Hepatocyte (in vitro differentiated cells): ENCODE results near the gene STRA8. TPM values are rescaled to one million over a fixed set of nuclear protein-coding genes. Genes with fewer than 3 reads are reported as not detected.

Source experiments
- DNase-seq: peaks from one replicate; pipeline ENCODE4 v3.0.0-alpha.2; 2016; ENCODE audit warnings: low spot score
- H2AFZ ChIP-seq: fragments of 200-600 bp; sonication (generic); 2 replicates; pipeline ENCODE4 v1.6.0; 2016; ENCODE audit warnings: antibody characterized with exemption, mild to moderate bottlenecking
- H3K27ac ChIP-seq: fragments of 200-600 bp; sonication (generic); 2 replicates; pipeline ENCODE4 v1.5.1; 2016; ENCODE audit warnings: mild to moderate bottlenecking
- H3K27me3 ChIP-seq: fragments of 200-600 bp; sonication (generic); 2 replicates; pipeline ENCODE4 v1.6.1; 2016
- H3K36me3 ChIP-seq: fragments of 200-600 bp; sonication (generic); replicated peaks from 2 replicates; pipeline ENCODE4 v1.5.1; 2016; ENCODE audit warnings: low read depth; ENCODE audit not compliant: insufficient read depth
- H3K4me1 ChIP-seq: fragments of 200-600 bp; sonication (generic); 2 replicates; pipeline ENCODE4 v1.5.1; 2016; ENCODE audit warnings: mild to moderate bottlenecking, moderate library complexity; ENCODE audit not compliant: insufficient read depth
- H3K4me2 ChIP-seq: fragments of 200-600 bp; sonication (generic); 2 replicates; pipeline ENCODE4 v1.6.0; 2016
- H3K4me3 ChIP-seq: fragments of 200-600 bp; sonication (generic); 2 replicates; pipeline ENCODE4 v1.5.1; 2016; ENCODE audit warnings: mild to moderate bottlenecking
- H3K79me2 ChIP-seq: fragments of 200-600 bp; sonication (generic); 2 replicates; pipeline ENCODE4 v1.6.0; 2017; ENCODE audit warnings: mild to moderate bottlenecking
- H3K9me2 ChIP-seq: fragments of 200-600 bp; sonication (generic); replicated peaks from 2 replicates; pipeline ENCODE4 v1.6.0; 2017; ENCODE audit warnings: mild to moderate bottlenecking; ENCODE audit not compliant: insufficient read depth
- H3K9me3 ChIP-seq: fragments of 200-600 bp; sonication (generic); 2 replicates; pipeline ENCODE4 v1.5.1; 2016; ENCODE audit warnings: low read depth, mild to moderate bottlenecking
- H4K20me1 ChIP-seq: fragments of 200-600 bp; sonication (generic); 2 replicates; pipeline ENCODE4 v1.6.0; 2016; ENCODE audit warnings: mild to moderate bottlenecking; ENCODE audit not compliant: insufficient read depth, poor library complexity, severe bottlenecking
- CTCF ChIP-seq: fragments of 200-600 bp; sonication (generic); IDR thresholded peaks from 2 replicates; pipeline ENCODE4 v1.5.1; 2016; ENCODE audit warnings: antibody characterized with exemption, mild to moderate bottlenecking; ENCODE audit not compliant: poor library complexity
- EZH2 ChIP-seq: fragments of 200-600 bp; sonication (generic); IDR thresholded peaks from 2 replicates; pipeline ENCODE4 v1.6.1; 2016; ENCODE audit warnings: antibody characterized with exemption, mild to moderate bottlenecking, borderline replicate concordance
- EZH2phosphoT487 ChIP-seq: fragments of 200-600 bp; sonication (generic); IDR thresholded peaks from one replicate; pipeline ENCODE4 v1.6.1; 2018; ENCODE audit warnings: antibody characterized with exemption, mild to moderate bottlenecking, low read depth, moderate library complexity; ENCODE audit not compliant: unreplicated experiment, severe bottlenecking
- WGBS: methylation state at CpG from one replicate; pipeline ENCODE4 v1.1.6; 2016; ENCODE audit warnings: low lambda C conversion rate; ENCODE audit errors: missing lambda C conversion rate; 5-methylcytosine and 5-hydroxymethylcytosine counted together
- polyA plus RNA-seq: library from polyadenylated mRNA; unstranded; fragments of >200 nt; fragmentation: Nextera tagmentation; extraction: Ambion mirVana; gene quantifications from 2 replicates; pipeline ENCODE4 v1.2.1, GENCODE V29; 2016
- total RNA-seq: library from RNA; depleted of rRNA; stranded (reverse); fragments of >200 nt; gene quantifications from 2 replicates; pipeline ENCODE4 v1.2.3, GENCODE V29; 2014

Gene STRA8
- total and polyA plus RNA-seq, 2 experiments from 2014 or later, result not detected

- no peak overlapping the region for H2AFZ ChIP-seq
- TF ChIP-seq EZH2 (no peak), CTCF (no peak), EZH2phosphoT487 (no peak)
- no peak for DNase-seq
- H3K4me2 ChIP-seq, result no peak overlapping the region
- H3K9me2 ChIP-seq, result no peaks in the 10 kb centered on the region
- WGBS, result 81% methylated on average over 8 of the region's 10 CpGs
- no peaks in the 10 kb centered on the region for H3K27me3 ChIP-seq
- H3K36me3 ChIP-seq, result no peaks in the 10 kb centered on the region
- H3K79me2 ChIP-seq, result no peaks in the 10 kb centered on the region
- H3K4me1 ChIP-seq, result no peaks in the 10 kb centered on the region
- H3K27ac ChIP-seq, result no peak overlapping the region
- H4K20me1 ChIP-seq, result no peaks in the 10 kb centered on the region
- H3K9me3 ChIP-seq, result no peaks in the 10 kb centered on the region
- no peak overlapping the region for H3K4me3 ChIP-seq
Observed at GRCh38 chr7:135193615-135194081, 40.0 kb upstream of the STRA8 start.

- no peak overlapping the region for H3K4me3 ChIP-seq
- DNase-seq, result no peak
- no peaks in the 10 kb centered on the region for H3K27me3 ChIP-seq
- no peak overlapping the region for H2AFZ ChIP-seq
- H3K79me2 ChIP-seq, result no peaks in the 10 kb centered on the region
- H3K9me3 ChIP-seq, result no peaks in the 10 kb centered on the region
- no peaks in the 10 kb centered on the region for H3K9me2 ChIP-seq
- WGBS, result 95% methylated on average over 12 of the region's 12 CpGs
- TF ChIP-seq EZH2 (no peak), EZH2phosphoT487 (no peak), CTCF (no peak)
- H3K4me2 ChIP-seq, result no peak overlapping the region
- H3K36me3 ChIP-seq, result no peaks in the 10 kb centered on the region
- H4K20me1 ChIP-seq, result no peaks in the 10 kb centered on the region
- H3K27ac ChIP-seq, result no peak overlapping the region
- H3K4me1 ChIP-seq, result no peaks in the 10 kb centered on the region
Observed at GRCh38 chr7:135194494-135195095, 39.0 kb upstream of the STRA8 start.

- Histone ChIP-seq H3K27me3 (no peaks in the 10 kb centered on the region), H4K20me1 (no peaks in the 10 kb centered on the region), H3K4me2 (no peak overlapping the region)
Observed at GRCh38 chr7:135195156-135195555, 38.5 kb upstream of the STRA8 start.

More at GRCh38 chr7:135195156-135195555, 38.5 kb upstream of the STRA8 start:
- Histone ChIP-seq H2AFZ (no peak overlapping the region), H3K4me1 (no peaks in the 10 kb centered on the region), H3K27ac (no peak overlapping the region), H3K4me3 (no peak overlapping the region), H3K9me2 (no peaks in the 10 kb centered on the region), H3K9me3 (no peaks in the 10 kb centered on the region), H3K36me3 (no peaks in the 10 kb centered on the region), H3K79me2 (no peaks in the 10 kb centered on the region)
- TF ChIP-seq EZH2phosphoT487 (no peak), EZH2 (no peak), CTCF (no peak)
- DNase-seq, result no peak
- WGBS, result 84% methylated on average over 4 of the region's 4 CpGs
